ENCODE measurements around the gene SMAD3. TPM values are rescaled to one million over a fixed set of nuclear protein-coding genes. Genes with fewer than 3 reads are reported as not detected.

The SMAD3 gene
- total and polyA plus RNA-seq, 2 experiments from 2014 or later, result 30.8 to 34.0 TPM

- Histone ChIP-seq H3K27me3 (replicated peaks; ENCODE audit: insufficient read depth) (no peaks in the 10 kb centered on the region), H3F3A (ENCODE audit: insufficient read depth) (peaks cover 74% of the 10 kb centered on the region), H3K4me3 (no peak overlapping the region), H4K20me1 (ENCODE audit: insufficient read depth) (no peaks in the 10 kb centered on the region), H3K9ac (peak overlapping the region; percentile 67), H2AFZ (no peak overlapping the region), H3K79me2 (ENCODE audit: insufficient read depth) (peaks cover 81% of the 10 kb centered on the region), H3K9me3 (ENCODE audit: low read depth) (no peaks in the 10 kb centered on the region), H3K4me1 (ENCODE audit: insufficient read depth) (peaks cover 73% of the 10 kb centered on the region), H3K9me2 (ENCODE audit: insufficient read depth) (no peaks in the 10 kb centered on the region), H3K36me3 (ENCODE audit: low read depth) (no peaks in the 10 kb centered on the region), H3K4me2 (ENCODE audit: unreplicated experiment) (peak overlapping the region; percentile 19), H3K27ac (peak overlapping the region; percentile 97)
- in situ Hi-C loops (cut with MboI), result no loop called here
- DNase-seq, result no peak
- WGBS, 2 experiments (ENCODE audit: low coverage in 1 of 2, low lambda C conversion rate in 2 of 2, missing lambda C conversion rate in 2 of 2), result 88 to 92% methylated on average over 5 of the region's 5 CpGs
- no peak for TF ChIP-seq EZH2phosphoT487 (IDR thresholded peaks at IDR 0.05; ENCODE audit: insufficient read depth, low read depth)
- TF ChIP-seq EZH2 (IDR thresholded peaks at IDR 0.05; ENCODE audit: insufficient read depth, poor library complexity, severe bottlenecking), result no peak
Observed at GRCh38 chr15:67127331-67127664, 61.9 kb downstream of the SMAD3 start.

GRCh38 chr15:67127965-67128364 lies 62.6 kb downstream of the SMAD3 start:
- peak overlapping the region; percentile 97 for H3K27ac ChIP-seq
- 0 to 2% methylated on average over 4 of the region's 4 CpGs for WGBS, 2 experiments (ENCODE audit: low coverage in 1 of 2, low lambda C conversion rate in 2 of 2, missing lambda C conversion rate in 2 of 2)
- TF ChIP-seq EZH2 (IDR thresholded peaks at IDR 0.05; ENCODE audit: insufficient read depth, poor library complexity, severe bottlenecking), result no peak
- TF ChIP-seq EZH2phosphoT487 (IDR thresholded peaks at IDR 0.05; ENCODE audit: insufficient read depth, low read depth), result no peak

GRCh38 chr15:67130166-67130565 lies 64.8 kb downstream of the SMAD3 start:
- 90 to 96% methylated on average over 11 to 12 of the region's 12 CpGs for WGBS, 2 experiments (ENCODE audit: low coverage in 1 of 2, low lambda C conversion rate in 2 of 2, missing lambda C conversion rate in 2 of 2)
- H3K27me3 ChIP-seq (replicated peaks; ENCODE audit: insufficient read depth), result no peaks in the 10 kb centered on the region
- H3K4me1 ChIP-seq (ENCODE audit: insufficient read depth), result peaks cover 73% of the 10 kb centered on the region
- H3K9ac ChIP-seq, result peak overlapping the region; percentile 59
- H3F3A ChIP-seq (ENCODE audit: insufficient read depth), result peaks cover 62% of the 10 kb centered on the region
- H3K36me3 ChIP-seq (ENCODE audit: low read depth), result no peaks in the 10 kb centered on the region
- peak overlapping the region; percentile 71; the same call in 1 of the 2 replicates for H3K27ac ChIP-seq
- no peaks in the 10 kb centered on the region for H4K20me1 ChIP-seq (ENCODE audit: insufficient read depth)
- in situ Hi-C loops (cut with MboI), result no loop called here
- H3K4me3 ChIP-seq, result no peak overlapping the region
- H3K79me2 ChIP-seq (ENCODE audit: insufficient read depth), result peaks cover 87% of the 10 kb centered on the region
- DNase-seq, result no peak
- no peaks in the 10 kb centered on the region for H3K9me3 ChIP-seq (ENCODE audit: low read depth)
- H3K4me2 ChIP-seq (ENCODE audit: unreplicated experiment), result no peak overlapping the region
- TF ChIP-seq EZH2 (IDR thresholded peaks at IDR 0.05; ENCODE audit: insufficient read depth, poor library complexity, severe bottlenecking) (no peak), EZH2phosphoT487 (IDR thresholded peaks at IDR 0.05; ENCODE audit: insufficient read depth, low read depth) (no peak)
- no peak overlapping the region for H2AFZ ChIP-seq
- H3K9me2 ChIP-seq (ENCODE audit: insufficient read depth), result no peaks in the 10 kb centered on the region

More at GRCh38 chr15:67127965-67128364, 62.6 kb downstream of the SMAD3 start:
- peak; percentile 98 for DNase-seq
- no peaks in the 10 kb centered on the region for H3K36me3 ChIP-seq (ENCODE audit: low read depth)
- no peaks in the 10 kb centered on the region for H3K27me3 ChIP-seq (replicated peaks; ENCODE audit: insufficient read depth)
- peaks cover 81% of the 10 kb centered on the region for H3K79me2 ChIP-seq (ENCODE audit: insufficient read depth)
- H3K9ac ChIP-seq, result peak overlapping the region; percentile 75
- peaks cover 73% of the 10 kb centered on the region for H3K4me1 ChIP-seq (ENCODE audit: insufficient read depth)
- H2AFZ ChIP-seq, result no peak overlapping the region
- no peak overlapping the region for H3K4me3 ChIP-seq
- H3K4me2 ChIP-seq (ENCODE audit: unreplicated experiment), result peak overlapping the region; percentile 23
- H3K9me2 ChIP-seq (ENCODE audit: insufficient read depth), result no peaks in the 10 kb centered on the region
- peaks cover 67% of the 10 kb centered on the region for H3F3A ChIP-seq (ENCODE audit: insufficient read depth)
- no peaks in the 10 kb centered on the region for H3K9me3 ChIP-seq (ENCODE audit: low read depth)
- no peaks in the 10 kb centered on the region for H4K20me1 ChIP-seq (ENCODE audit: insufficient read depth)
- in situ Hi-C loops (cut with MboI), result no loop called here

DNA sequence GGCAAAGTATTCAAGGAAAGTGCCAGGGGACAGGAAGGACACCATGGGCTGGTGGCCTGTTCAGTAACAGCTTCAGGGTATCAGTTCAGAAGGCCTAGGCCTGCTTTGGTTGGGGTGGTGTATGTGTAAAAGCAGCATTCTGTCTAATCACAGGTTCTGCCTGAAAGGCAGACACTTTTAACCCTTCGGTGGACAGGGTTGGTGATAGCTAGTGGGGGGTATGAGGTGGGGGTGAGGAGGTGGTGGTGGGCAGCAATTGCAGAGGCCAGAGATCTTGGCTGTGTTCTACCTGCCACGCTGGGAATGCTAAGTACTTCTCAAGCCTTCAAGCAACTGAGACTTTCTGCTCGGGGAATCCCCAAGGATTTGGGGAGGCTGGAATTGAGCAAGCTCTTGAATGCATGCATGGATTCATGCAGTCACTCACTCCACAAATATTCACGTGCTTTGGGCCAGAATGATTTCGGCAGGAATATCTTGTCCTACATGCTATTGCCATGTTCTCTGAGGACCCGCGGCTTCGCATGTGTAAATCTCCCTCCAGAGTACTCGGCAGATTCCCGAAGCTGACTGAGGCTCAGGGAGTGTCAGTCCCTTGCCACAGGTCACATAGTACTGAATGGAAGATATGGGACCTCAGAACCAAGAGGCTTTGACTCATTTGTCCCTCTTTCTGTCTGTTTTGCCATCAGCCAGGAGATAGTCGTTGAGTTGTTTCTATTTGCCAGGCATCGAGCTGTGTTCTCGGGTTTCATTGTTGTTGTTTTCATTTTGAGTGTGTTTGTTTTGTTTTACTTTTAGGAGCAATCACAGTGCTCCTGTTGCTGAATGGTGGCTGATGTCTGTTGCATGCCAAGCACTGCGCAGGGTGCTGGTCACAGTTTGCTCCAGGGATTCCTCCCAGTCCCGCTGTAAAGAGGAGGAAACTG lies 65.5 kb downstream of the SMAD3 start:
- WGBS, 2 experiments (ENCODE audit: low coverage in 1 of 2, low lambda C conversion rate in 2 of 2, missing lambda C conversion rate in 2 of 2), result 25 to 28% methylated on average over 15 of the region's 15 CpGs
- Histone ChIP-seq H3K79me2 (ENCODE audit: insufficient read depth) (peaks cover 94% of the 10 kb centered on the region), H3K4me1 (ENCODE audit: insufficient read depth) (peaks cover 76% of the 10 kb centered on the region), H4K20me1 (ENCODE audit: insufficient read depth) (no peaks in the 10 kb centered on the region), H2AFZ (no peak overlapping the region), H3K27me3 (replicated peaks; ENCODE audit: insufficient read depth) (no peaks in the 10 kb centered on the region), H3K9me3 (ENCODE audit: low read depth) (no peaks in the 10 kb centered on the region), H3K4me3 (0 out of 2 replicates have a peak overlapping the region, but pooled peaks have one; percentile 28), H3K9ac (peak overlapping the region; percentile 59), H3K27ac (peak overlapping the region; percentile 71), H3K9me2 (ENCODE audit: insufficient read depth) (no peaks in the 10 kb centered on the region), H3F3A (ENCODE audit: insufficient read depth) (peaks cover 65% of the 10 kb centered on the region), H3K4me2 (ENCODE audit: unreplicated experiment) (peak overlapping the region; percentile 29), H3K36me3 (ENCODE audit: low read depth) (no peaks in the 10 kb centered on the region)
- peak; percentile 91 for DNase-seq
- TF ChIP-seq EZH2phosphoT487 (IDR thresholded peaks at IDR 0.05; ENCODE audit: insufficient read depth, low read depth) (no peak), EZH2 (IDR thresholded peaks at IDR 0.05; ENCODE audit: insufficient read depth, poor library complexity, severe bottlenecking) (no peak)
- in situ Hi-C loops (cut with MboI), result no loop called here
